ENCODE data around the gene HMX1. TPM values are rescaled to one million over a fixed set of nuclear protein-coding genes. Genes with fewer than 3 reads are reported as not detected.

Gene HMX1
- total RNA-seq, 2 donors from 2014 or later: not detected

DNA sequence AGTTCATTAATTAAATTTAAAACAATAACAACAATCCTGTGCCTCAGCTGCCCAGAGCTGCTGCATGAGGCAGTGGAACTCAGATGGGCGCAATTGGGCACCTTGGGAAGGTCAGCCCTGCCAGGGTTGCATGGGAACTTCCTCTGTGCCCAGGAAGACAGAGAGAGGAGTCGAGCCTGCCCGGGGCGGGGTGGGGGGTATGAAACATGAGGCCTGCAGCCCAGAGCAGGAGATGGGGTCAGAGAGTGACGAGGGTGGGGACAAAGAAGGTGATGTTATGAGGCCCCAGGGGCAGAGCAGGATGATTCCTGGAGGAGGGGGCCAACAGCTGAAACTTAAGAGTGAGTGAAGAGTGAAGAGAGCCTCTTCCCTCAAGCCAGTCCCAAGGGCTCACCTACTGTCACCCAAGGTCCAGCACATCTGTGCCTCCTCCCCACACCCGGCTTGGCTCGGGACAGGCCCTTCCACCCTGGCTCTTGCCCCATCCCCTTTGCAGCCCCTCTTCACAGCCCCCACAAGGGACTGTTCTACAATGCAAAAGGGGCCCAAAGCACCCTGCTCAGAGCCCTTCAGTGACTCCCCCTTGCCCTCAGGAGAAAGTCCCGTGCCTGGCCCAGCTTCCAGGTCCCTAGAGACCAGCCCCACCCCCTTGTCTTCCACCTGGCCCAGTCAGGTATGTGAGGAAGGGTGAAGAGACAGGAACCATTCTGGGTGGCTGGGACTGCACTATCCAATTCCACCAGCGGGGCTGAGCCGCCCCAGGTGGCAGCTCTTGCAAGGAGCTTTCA, 31.4 kb downstream of the HMX1 start:
- Histone ChIP-seq H3K9ac (ENCODE audit: low read depth in 2 of 2, low read length in 2 of 2) (no peak overlapping the region), H3K4me3 (no peak overlapping the region), H3K36me3 (no peaks in the 10 kb centered on the region), H3K9me3 (no peaks in the 10 kb centered on the region), H3K27ac (no peak overlapping the region), H3K27me3 (no peaks in the 10 kb centered on the region), H3K4me1 (no peaks in the 10 kb centered on the region)
- no peak for DNase-seq
- intact Hi-C loops (cut with DNase I): no loop called here
- TF ChIP-seq, protein P1, sequence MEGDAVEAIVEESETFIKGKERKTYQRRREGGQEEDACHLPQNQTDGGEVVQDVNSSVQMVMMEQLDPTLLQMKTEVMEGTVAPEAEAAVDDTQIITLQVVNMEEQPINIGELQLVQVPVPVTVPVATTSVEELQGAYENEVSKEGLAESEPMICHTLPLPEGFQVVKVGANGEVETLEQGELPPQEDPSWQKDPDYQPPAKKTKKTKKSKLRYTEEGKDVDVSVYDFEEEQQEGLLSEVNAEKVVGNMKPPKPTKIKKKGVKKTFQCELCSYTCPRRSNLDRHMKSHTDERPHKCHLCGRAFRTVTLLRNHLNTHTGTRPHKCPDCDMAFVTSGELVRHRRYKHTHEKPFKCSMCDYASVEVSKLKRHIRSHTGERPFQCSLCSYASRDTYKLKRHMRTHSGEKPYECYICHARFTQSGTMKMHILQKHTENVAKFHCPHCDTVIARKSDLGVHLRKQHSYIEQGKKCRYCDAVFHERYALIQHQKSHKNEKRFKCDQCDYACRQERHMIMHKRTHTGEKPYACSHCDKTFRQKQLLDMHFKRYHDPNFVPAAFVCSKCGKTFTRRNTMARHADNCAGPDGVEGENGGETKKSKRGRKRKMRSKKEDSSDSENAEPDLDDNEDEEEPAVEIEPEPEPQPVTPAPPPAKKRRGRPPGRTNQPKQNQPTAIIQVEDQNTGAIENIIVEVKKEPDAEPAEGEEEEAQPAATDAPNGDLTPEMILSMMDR (IDR thresholded peaks at IDR 0.05): no peak

- no peak overlapping the region for H3K4me3 ChIP-seq
- TF ChIP-seq, protein P1 (IDR thresholded peaks at IDR 0.05): no peak
- H3K4me1 ChIP-seq: no peaks in the 10 kb centered on the region
- intact Hi-C loops (cut with DNase I): no loop called here
- no peaks in the 10 kb centered on the region for H3K36me3 ChIP-seq
- H3K9me3 ChIP-seq: no peaks in the 10 kb centered on the region
- H3K27ac ChIP-seq: no peak overlapping the region
- H3K27me3 ChIP-seq: no peaks in the 10 kb centered on the region
- no peak overlapping the region for H3K9ac ChIP-seq (ENCODE audit: low read depth in 2 of 2, low read length in 2 of 2)
- DNase-seq: no peak
Measured at GRCh38 chr4:8838961-8839431, 32.6 kb downstream of the HMX1 start.

DNA sequence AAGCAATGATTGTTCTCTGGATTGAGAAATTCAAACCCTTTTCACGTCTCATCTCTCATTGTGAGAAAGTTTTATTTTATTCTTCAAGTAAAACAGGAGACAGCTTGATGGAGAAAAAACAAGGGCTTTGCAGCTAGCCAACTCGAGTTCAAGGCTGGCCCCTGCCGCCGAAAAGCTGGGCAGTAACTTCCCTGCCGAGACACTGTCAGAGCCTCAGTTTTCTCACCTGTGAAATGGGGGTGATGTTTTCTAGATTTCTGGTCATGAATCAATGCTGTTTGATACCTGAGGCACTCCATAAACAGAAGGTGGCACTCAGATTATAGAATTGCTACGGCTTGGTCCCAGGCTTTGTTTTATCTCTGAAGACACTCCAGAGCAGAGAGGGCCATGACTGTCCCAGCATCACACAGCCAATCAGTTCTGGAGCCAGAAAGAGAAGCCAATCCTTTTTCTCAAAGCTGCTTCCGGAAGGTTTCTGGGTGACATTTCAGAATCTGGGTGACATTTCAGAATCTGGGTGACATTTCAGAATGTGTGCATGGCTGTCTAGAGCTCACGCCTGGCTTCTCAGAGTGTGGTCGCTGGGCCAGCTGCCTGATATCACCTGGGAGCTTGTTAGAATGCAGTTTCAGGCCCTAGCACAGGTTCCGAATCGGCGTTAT, 33.2 kb downstream of the HMX1 start:
- Histone ChIP-seq H3K4me3 (no peak overlapping the region), H3K27ac (no peak overlapping the region), H3K9me3 (no peaks in the 10 kb centered on the region), H3K9ac (ENCODE audit: low read depth in 2 of 2, low read length in 2 of 2) (no peak overlapping the region), H3K36me3 (no peaks in the 10 kb centered on the region), H3K27me3 (no peaks in the 10 kb centered on the region), H3K4me1 (no peaks in the 10 kb centered on the region)
- TF ChIP-seq, protein P1 (IDR thresholded peaks at IDR 0.05): no peak
- DNase-seq: no peak
- intact Hi-C loops (cut with DNase I): no loop called here

DNA sequence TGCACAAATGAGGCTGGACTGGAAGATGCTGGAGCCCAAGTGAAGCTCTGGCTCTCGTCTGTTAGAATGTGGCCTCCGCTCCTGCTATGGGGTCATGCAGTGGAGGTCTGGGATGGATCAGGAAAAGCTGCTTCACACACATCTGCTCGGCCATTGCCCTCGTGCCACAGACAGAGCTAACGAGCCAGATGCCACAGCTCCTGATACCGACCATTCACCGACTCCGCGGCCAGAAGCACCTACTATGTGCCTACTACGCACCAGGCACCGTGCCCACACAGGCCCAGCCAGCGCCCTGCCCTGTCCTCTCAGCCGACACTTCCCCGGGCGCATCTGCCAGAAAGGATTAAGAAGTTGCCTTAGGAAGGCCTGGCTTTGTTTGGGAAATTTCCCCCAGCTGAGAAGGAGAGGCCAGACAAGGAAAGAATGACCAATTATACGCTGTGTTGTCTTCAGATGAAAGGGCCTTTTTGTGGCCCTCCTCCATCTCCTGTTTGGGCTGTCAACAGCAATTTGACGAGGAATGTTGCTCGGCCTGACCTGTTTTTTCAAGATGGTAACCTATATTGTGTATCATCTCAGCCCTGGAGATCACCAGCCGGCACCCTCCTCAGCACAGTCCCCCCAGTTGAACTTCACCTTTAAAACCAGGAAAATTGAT, 34.3 kb downstream of the HMX1 start:
- intact Hi-C loops (cut with DNase I): no loop called here
- DNase-seq: no peak
- H3K27me3 ChIP-seq: no peaks in the 10 kb centered on the region

DNA sequence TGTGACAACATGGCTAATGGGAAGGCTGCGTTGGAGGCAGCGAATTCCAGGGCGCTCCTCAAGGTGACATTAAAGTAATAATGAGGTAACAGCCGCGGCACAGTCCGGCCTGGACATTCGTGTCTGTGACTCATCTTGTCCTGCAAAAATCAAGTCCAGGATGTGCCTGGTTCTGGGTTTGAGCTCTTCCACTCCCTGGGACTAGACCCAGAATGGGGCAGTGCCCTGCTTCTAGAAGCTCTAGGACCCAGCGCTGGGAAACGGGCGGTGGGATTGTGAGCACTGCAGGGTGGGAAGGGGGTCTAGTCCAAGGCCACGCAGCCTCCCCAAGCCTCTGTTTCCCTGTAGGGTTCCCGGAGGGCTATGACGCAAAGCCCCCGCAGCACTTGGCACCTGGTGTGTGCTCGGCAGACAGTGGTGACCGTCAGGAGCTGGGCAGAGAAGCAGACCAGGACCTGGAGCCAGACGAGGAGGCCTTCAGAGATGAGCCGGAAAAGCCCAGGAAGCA, 34.9 kb downstream of the HMX1 start:
- Histone ChIP-seq H3K4me3 (no peak overlapping the region), H3K9ac (ENCODE audit: low read depth in 2 of 2, low read length in 2 of 2) (no peak overlapping the region), H3K9me3 (no peaks in the 10 kb centered on the region), H3K27ac (no peak overlapping the region), H3K4me1 (no peaks in the 10 kb centered on the region), H3K27me3 (no peaks in the 10 kb centered on the region), H3K36me3 (no peaks in the 10 kb centered on the region)
- DNase-seq: no peak
- intact Hi-C loops (cut with DNase I): no loop called here
- TF ChIP-seq, protein P1 (IDR thresholded peaks at IDR 0.05): no peak

More for the DNA sequence above, 34.3 kb downstream of the HMX1 start:
- no peaks in the 10 kb centered on the region for H3K9me3 ChIP-seq
- H3K4me1 ChIP-seq: no peaks in the 10 kb centered on the region
- H3K4me3 ChIP-seq: no peak overlapping the region
- no peak overlapping the region for H3K9ac ChIP-seq (ENCODE audit: low read depth in 2 of 2, low read length in 2 of 2)
- H3K27ac ChIP-seq: no peak overlapping the region
- TF ChIP-seq, protein P1 (IDR thresholded peaks at IDR 0.05): no peak
- no peaks in the 10 kb centered on the region for H3K36me3 ChIP-seq

Data from colonic mucosa (tissue), 4 donors.